Measurements from ENCODE around the gene CAB39.

Gene CAB39

GRCh38 chr2:230785346-230785745, 72.7 kb downstream of the CAB39 start:
- no peak for DNase-seq (ENCODE audit: low spot score)

- no peak for DNase-seq (ENCODE audit: low spot score)
These were observed 74.5 kb downstream of the CAB39 start for GRCh38 chr2:230787101-230787500.

- DNase-seq (ENCODE audit: low spot score), result no peak
These were observed 76.0 kb downstream of the CAB39 start for GRCh38 chr2:230788554-230789175.

GRCh38 chr2:230790981-230791380, 78.3 kb downstream of the CAB39 start:
- no peak for DNase-seq (ENCODE audit: low spot score)

- DNase-seq (ENCODE audit: low spot score), result no peak
These were observed 81.1 kb downstream of the CAB39 start for GRCh38 chr2:230793572-230794359.

GRCh38 chr2:230794497-230794896, 81.9 kb downstream of the CAB39 start:
- no peak for DNase-seq (ENCODE audit: low spot score)

GRCh38 chr2:230795856-230796255, 83.2 kb downstream of the CAB39 start:
- no peak for DNase-seq (ENCODE audit: low spot score)

GRCh38 chr2:230796280-230796862, 83.7 kb downstream of the CAB39 start:
- DNase-seq (ENCODE audit: low spot score), result no peak

GRCh38 chr2:230797515-230798495, 85.2 kb downstream of the CAB39 start:
- DNase-seq (ENCODE audit: low spot score), result no peak

- no peak for DNase-seq (ENCODE audit: low spot score)
These were observed 86.2 kb downstream of the CAB39 start for GRCh38 chr2:230798769-230799399.

GRCh38 chr2:230805353-230806017, 92.8 kb downstream of the CAB39 start:
- DNase-seq (ENCODE audit: low spot score), result no peak

GRCh38 chr2:230807729-230808128, 95.1 kb downstream of the CAB39 start:
- DNase-seq (ENCODE audit: low spot score), result no peak

GRCh38 chr2:230809015-230809414, 96.4 kb downstream of the CAB39 start:
- DNase-seq (ENCODE audit: low spot score), result no peak

GRCh38 chr2:230809677-230810251, 97.1 kb downstream of the CAB39 start:
- DNase-seq (ENCODE audit: low spot score), result no peak

- no peak for DNase-seq (ENCODE audit: low spot score)
These were observed 98.9 kb downstream of the CAB39 start for GRCh38 chr2:230811508-230811907.

- no peak for DNase-seq (ENCODE audit: low spot score)
These were observed 99.4 kb downstream of the CAB39 start for GRCh38 chr2:230812033-230812432.

GRCh38 chr2:230814616-230815015, 102.0 kb downstream of the CAB39 start:
- no peak for DNase-seq (ENCODE audit: low spot score)

- no peak for DNase-seq (ENCODE audit: low spot score)
These were observed 102.4 kb downstream of the CAB39 start for GRCh38 chr2:230815088-230815487.

GRCh38 chr2:230816735-230817134, 104.1 kb downstream of the CAB39 start:
- DNase-seq (ENCODE audit: low spot score), result no peak

- no peak for DNase-seq (ENCODE audit: low spot score)
These were observed 106.8 kb downstream of the CAB39 start for GRCh38 chr2:230819433-230819832.
